Activated CD8-positive, alpha-beta T cell treated with anti-CD3 and anti-CD28 coated beads, Interleukin-2, amount 10 ng/mL, durations not matched to agents 7 days and 5 days (primary cell): ENCODE results near the gene STXBP6. TPM values are rescaled to one million over a fixed set of nuclear protein-coding genes. Genes with fewer than 3 reads are reported as not detected.

Source experiments
- ATAC-seq: fragments of 150-1000 bp; cut with Tn5 transposase; one replicate; pipeline ENCODE4 v1.10.0; 2021; ENCODE audit warnings: moderate library complexity
- CTCF ChIA-PET: fragments of 350-600 bp; sonication (Branson Sonifier 250); formaldehyde crosslinking; loops from one replicate; lab custom pipeline; 2021; ENCODE audit warnings: antibody characterized with exemption; lab: Charles Lee
- POLR2A ChIA-PET: fragments of 350-600 bp; sonication (Branson Sonifier 250); formaldehyde crosslinking; loops from one replicate; lab custom pipeline; 2021; ENCODE audit warnings: antibody characterized with exemption; lab: Charles Lee
- DNase-seq: peaks from one replicate; pipeline ENCODE4 v3.0.0-alpha.2; 2020
- H3K27ac Mint-ChIP-seq: one replicate; pipeline ENCODE4 v1.8.0; 2021; ENCODE audit warnings: mild to moderate bottlenecking, mixed read lengths
- H3K27me3 Mint-ChIP-seq: one replicate; pipeline ENCODE4 v1.8.0; 2021; ENCODE audit warnings: low read depth, mixed read lengths
- H3K36me3 Mint-ChIP-seq: one replicate; pipeline ENCODE4 v1.8.0; 2021; ENCODE audit warnings: low read depth, mixed read lengths
- H3K4me1 Mint-ChIP-seq: one replicate; pipeline ENCODE4 v1.8.0; 2021; ENCODE audit warnings: low read depth, mixed read lengths
- H3K4me3 Mint-ChIP-seq: one replicate; pipeline ENCODE4 v1.8.0; 2021; ENCODE audit warnings: mild to moderate bottlenecking, mixed read lengths
- H3K9me3 Mint-ChIP-seq: one replicate; pipeline ENCODE4 v1.8.0; 2022; ENCODE audit warnings: mixed read lengths; ENCODE audit not compliant: insufficient read depth
- total RNA-seq, 2 experiments: library from RNA; stranded (reverse); gene quantifications; one replicate each; pipeline ENCODE4 v1.2.3, GENCODE V29; 2021

STXBP6 gene
- total RNA-seq, 2 experiments from 2014 or later = not detected

GRCh38 chr14:24879661-24880386 is 170.1 kb downstream of the STXBP6 start:
- H3K27ac Mint-ChIP-seq = no peak overlapping the region
- no peak overlapping the region for H3K4me3 Mint-ChIP-seq
- CTCF ChIA-PET = no interaction called here

GRCh38 chr14:24876996-24877395 is 173.0 kb downstream of the STXBP6 start:
- H3K36me3 Mint-ChIP-seq = no peaks in the 10 kb centered on the region

More at GRCh38 chr14:24879661-24880386, 170.1 kb downstream of the STXBP6 start:
- POLR2A ChIA-PET = no interaction called here
- Mint-ChIP-seq H3K4me1 (no peaks in the 10 kb centered on the region), H3K27me3 (peaks cover 9% of the 10 kb centered on the region), H3K9me3 (no peaks in the 10 kb centered on the region), H3K36me3 (no peaks in the 10 kb centered on the region)
- ATAC-seq (no peak), DNase-seq (no peak)

GRCh38 chr14:24875991-24876878 is 173.7 kb downstream of the STXBP6 start:
- H3K27ac Mint-ChIP-seq = no peak overlapping the region
- no peaks in the 10 kb centered on the region for H3K9me3 Mint-ChIP-seq
- ChIA-PET CTCF (interaction anchor here (1.1 kb wide), 1 partner anchor 256 kb away, joined by 3 read pairs; no protein-coding TSS in a partner anchor), POLR2A (no interaction called here)
- ATAC-seq (no peak), DNase-seq (no peak)
- H3K27me3 Mint-ChIP-seq = peaks cover 9% of the 10 kb centered on the region
- H3K36me3 Mint-ChIP-seq = no peaks in the 10 kb centered on the region
- no peaks in the 10 kb centered on the region for H3K4me1 Mint-ChIP-seq
- no peak overlapping the region for H3K4me3 Mint-ChIP-seq

More at GRCh38 chr14:24876996-24877395, 173.0 kb downstream of the STXBP6 start:
- ATAC-seq = no peak
- no peak for DNase-seq
- no peak overlapping the region for H3K4me3 Mint-ChIP-seq
- no peaks in the 10 kb centered on the region for H3K4me1 Mint-ChIP-seq
- no peaks in the 10 kb centered on the region for H3K9me3 Mint-ChIP-seq
- no peak overlapping the region for H3K27ac Mint-ChIP-seq
- ChIA-PET POLR2A (no interaction called here), CTCF (interaction anchor here (1.1 kb wide), 1 partner anchor 255 kb away, joined by 3 read pairs; no protein-coding TSS in a partner anchor)
- peaks cover 9% of the 10 kb centered on the region for H3K27me3 Mint-ChIP-seq

GRCh38 chr14:24875203-24875838 is 174.6 kb downstream of the STXBP6 start:
- ChIA-PET POLR2A (no interaction called here), CTCF (no interaction called here)
- H3K4me3 Mint-ChIP-seq = no peak overlapping the region
- no peak overlapping the region for H3K27ac Mint-ChIP-seq
- no peaks in the 10 kb centered on the region for H3K9me3 Mint-ChIP-seq
- DNase-seq = no peak
- H3K4me1 Mint-ChIP-seq = no peaks in the 10 kb centered on the region
- H3K27me3 Mint-ChIP-seq = peaks cover 9% of the 10 kb centered on the region
- ATAC-seq = no peak
- no peaks in the 10 kb centered on the region for H3K36me3 Mint-ChIP-seq

GRCh38 chr14:24874514-24875202 is 175.3 kb downstream of the STXBP6 start:
- Mint-ChIP-seq H3K4me1 (no peaks in the 10 kb centered on the region), H3K27me3 (peaks cover 7% of the 10 kb centered on the region), H3K9me3 (no peaks in the 10 kb centered on the region), H3K36me3 (no peaks in the 10 kb centered on the region), H3K27ac (no peak overlapping the region), H3K4me3 (no peak overlapping the region)
- DNase-seq (no peak), ATAC-seq (no peak)
- CTCF ChIA-PET = no interaction called here
- POLR2A ChIA-PET = no interaction called here

- ChIA-PET POLR2A (no interaction called here), CTCF (no interaction called here)
Measured at GRCh38 chr14:24873551-24873950, 176.4 kb downstream of the STXBP6 start.

GRCh38 chr14:24870949-24871701 is 178.8 kb downstream of the STXBP6 start:
- CTCF ChIA-PET = no interaction called here

More at GRCh38 chr14:24873551-24873950, 176.4 kb downstream of the STXBP6 start:
- H3K27ac Mint-ChIP-seq = no peak overlapping the region
- H3K4me1 Mint-ChIP-seq = no peaks in the 10 kb centered on the region
- DNase-seq (no peak), ATAC-seq (no peak)
- H3K36me3 Mint-ChIP-seq = no peaks in the 10 kb centered on the region
- H3K27me3 Mint-ChIP-seq = peaks cover 7% of the 10 kb centered on the region
- no peak overlapping the region for H3K4me3 Mint-ChIP-seq
- no peaks in the 10 kb centered on the region for H3K9me3 Mint-ChIP-seq

GRCh38 chr14:24868389-24868788 is 181.6 kb downstream of the STXBP6 start:
- Mint-ChIP-seq H3K27ac (no peak overlapping the region), H3K4me1 (no peaks in the 10 kb centered on the region)

More at GRCh38 chr14:24870949-24871701, 178.8 kb downstream of the STXBP6 start:
- DNase-seq = no peak
- no peak for ATAC-seq
- H3K9me3 Mint-ChIP-seq = no peaks in the 10 kb centered on the region
- no peak overlapping the region for H3K27ac Mint-ChIP-seq
- H3K36me3 Mint-ChIP-seq = no peaks in the 10 kb centered on the region
- H3K4me1 Mint-ChIP-seq = no peaks in the 10 kb centered on the region
- peaks cover 3% of the 10 kb centered on the region for H3K27me3 Mint-ChIP-seq
- no peak overlapping the region for H3K4me3 Mint-ChIP-seq
- POLR2A ChIA-PET = no interaction called here

GRCh38 chr14:24866067-24866639 is 183.8 kb downstream of the STXBP6 start:
- Mint-ChIP-seq H3K4me3 (no peak overlapping the region), H3K4me1 (no peaks in the 10 kb centered on the region), H3K9me3 (no peaks in the 10 kb centered on the region), H3K27me3 (peaks cover 2% of the 10 kb centered on the region), H3K36me3 (no peaks in the 10 kb centered on the region), H3K27ac (no peak overlapping the region)
- ChIA-PET POLR2A (no interaction called here), CTCF (no interaction called here)
- ATAC-seq (no peak), DNase-seq (no peak)

More at GRCh38 chr14:24868389-24868788, 181.6 kb downstream of the STXBP6 start:
- no peaks in the 10 kb centered on the region for H3K27me3 Mint-ChIP-seq
- DNase-seq (no peak), ATAC-seq (no peak)
- CTCF ChIA-PET = no interaction called here
- H3K4me3 Mint-ChIP-seq = no peak overlapping the region
- POLR2A ChIA-PET = interaction anchor here (0.7 kb wide), 1 partner anchor 1531 kb away, joined by 3 read pairs; no protein-coding TSS in a partner anchor
- no peaks in the 10 kb centered on the region for H3K9me3 Mint-ChIP-seq
- H3K36me3 Mint-ChIP-seq = no peaks in the 10 kb centered on the region

GRCh38 chr14:24863968-24864684 is 185.8 kb downstream of the STXBP6 start:
- Mint-ChIP-seq H3K27ac (no peak overlapping the region), H3K4me1 (no peaks in the 10 kb centered on the region), H3K36me3 (no peaks in the 10 kb centered on the region), H3K27me3 (peaks cover 3% of the 10 kb centered on the region), H3K4me3 (no peak overlapping the region), H3K9me3 (no peaks in the 10 kb centered on the region)
- DNase-seq = no peak
- no peak for ATAC-seq
- CTCF ChIA-PET = interaction anchor here (1.0 kb wide), 1 partner anchor 154 kb away, joined by 3 read pairs; no protein-coding TSS in a partner anchor
- POLR2A ChIA-PET = no interaction called here
